GM12872 (cell line): ENCODE results near the gene PALLD.

Source experiments
- CTCF ChIP-seq: IDR thresholded peaks from 3 replicates; pipeline ENCODE4 v1.5.1; 2011; ENCODE audit warnings: low read depth, mild to moderate bottlenecking, low read length, moderate library complexity; ENCODE audit not compliant: insufficient read depth

The PALLD gene

GRCh38 chr4:168677063-168677462 is 180.2 kb downstream of the PALLD start:
- TF ChIP-seq CTCF: no peak

GRCh38 chr4:168677879-168678278 is 181.0 kb downstream of the PALLD start:
- TF ChIP-seq CTCF: no peak

GRCh38 chr4:168678751-168679366 is 182.0 kb downstream of the PALLD start:
- no peak for TF ChIP-seq CTCF

GRCh38 chr4:168679397-168679796 is 182.5 kb downstream of the PALLD start:
- TF ChIP-seq CTCF: no peak

- TF ChIP-seq CTCF: no peak
Measured at GRCh38 chr4:168679819-168680218, 183.0 kb downstream of the PALLD start.

GRCh38 chr4:168682898-168683500 is 186.1 kb downstream of the PALLD start:
- no peak for TF ChIP-seq CTCF

GRCh38 chr4:168683595-168683994 is 186.7 kb downstream of the PALLD start:
- no peak for TF ChIP-seq CTCF
